Measurements from ENCODE around the gene BBS9. TPM values are rescaled to one million over a fixed set of nuclear protein-coding genes. Genes with fewer than 3 reads are reported as not detected.

Gene BBS9
- total and polyA plus RNA-seq, 7 donors = 2.4 to 36.6 (median 30.5) TPM

GRCh38 chr7:33556472-33556871 is 427.1 kb downstream of the BBS9 start:
- Histone ChIP-seq H3K9me3 (no peaks in the 10 kb centered on the region), H3K36me3 (no peaks in the 10 kb centered on the region), H3K4me3 (no peak overlapping the region), H3K27ac (no peak overlapping the region), H3K27me3 (no peaks in the 10 kb centered on the region), H3K4me1 (peaks cover 0 to 26% (median 17%) of the 10 kb centered on the region in 4 donors)
- no peak for TF ChIP-seq EP300 (IDR thresholded peaks at IDR 0.05)
- TF ChIP-seq CTCF (IDR thresholded peaks at IDR 0.05) = no peak
- TF ChIP-seq POLR2A (IDR thresholded peaks at IDR 0.05) = no peak
- TF ChIP-seq POLR2AphosphoS5 (IDR thresholded peaks at IDR 0.05) = no peak
- intact Hi-C loops (cut with DNase I) = no loop called here
- DNase-seq = no peak

DNA sequence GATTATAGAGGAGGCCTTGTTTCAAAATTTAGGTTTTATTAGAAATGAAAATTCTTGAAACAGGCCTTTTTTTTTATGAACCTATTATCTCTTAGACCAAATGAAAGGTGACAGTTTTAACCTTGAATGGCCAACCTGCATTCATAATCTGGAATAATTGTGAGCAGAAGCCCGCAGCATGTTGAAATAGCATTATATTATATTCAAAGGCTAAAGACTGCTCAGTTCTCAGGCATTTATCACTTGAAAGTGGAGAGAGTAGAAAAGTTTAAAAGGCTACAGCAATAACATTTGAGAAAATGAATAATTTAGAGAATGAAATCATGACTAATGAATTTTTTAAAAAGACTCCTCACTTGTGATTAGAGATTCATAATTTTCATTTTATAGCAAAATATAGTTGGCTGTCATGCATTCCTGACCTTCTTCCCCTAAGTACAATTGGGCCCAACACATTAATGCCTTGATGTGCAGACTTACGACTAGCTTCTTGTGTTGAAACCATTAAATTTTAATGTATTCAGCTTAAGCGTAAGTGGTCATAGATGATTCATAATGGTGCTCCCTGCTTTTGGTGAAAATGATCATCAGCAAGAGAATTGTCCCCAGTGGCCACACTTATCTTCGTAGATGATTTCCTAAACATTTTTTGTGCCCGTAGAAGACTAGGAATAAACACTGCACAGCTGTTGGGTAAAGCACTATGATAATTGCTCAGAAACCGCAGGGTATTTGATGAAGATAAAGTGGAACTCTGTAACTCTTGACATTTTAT is 429.4 kb downstream of the BBS9 start:
- no peak for TF ChIP-seq CTCF (IDR thresholded peaks at IDR 0.05)
- TF ChIP-seq POLR2AphosphoS5 (IDR thresholded peaks at IDR 0.05) = no peak
- TF ChIP-seq EP300 (IDR thresholded peaks at IDR 0.05) = no peak
- TF ChIP-seq POLR2A (IDR thresholded peaks at IDR 0.05) = no peak
- 87 to 94% methylated on average over 6 of the region's 6 CpGs for WGBS, 2 donors
- Histone ChIP-seq H3K36me3 (no peaks in the 10 kb centered on the region), H3K27me3 (no peaks in the 10 kb centered on the region), H3K9me3 (no peaks in the 10 kb centered on the region), H3K4me1 (peaks cover 0 to 24% (median 17%) of the 10 kb centered on the region in 4 donors), H3K27ac (no peak overlapping the region), H3K4me3 (no peak overlapping the region)
- intact Hi-C loops (cut with DNase I) = no loop called here
- no peak for DNase-seq

DNA sequence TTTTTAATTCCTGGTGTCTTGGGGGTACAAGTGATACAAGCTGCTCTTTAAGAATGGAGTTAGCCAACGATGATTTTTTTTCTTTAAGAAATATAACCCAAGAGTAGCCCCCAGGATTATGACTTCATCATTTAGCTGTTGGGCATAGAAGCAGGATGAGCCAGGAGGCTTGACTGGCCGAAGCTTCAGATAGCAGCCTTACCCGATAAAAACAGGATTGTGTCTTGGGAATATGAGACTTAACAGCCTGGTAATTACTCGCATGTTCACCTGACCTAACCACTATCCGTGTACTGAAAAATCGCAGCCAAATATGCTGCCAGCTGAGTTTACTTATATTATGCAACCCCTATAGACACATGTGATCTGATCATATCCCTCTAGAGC is 430.0 kb downstream of the BBS9 start:
- Histone ChIP-seq H3K4me3 (no peak overlapping the region), H3K36me3 (no peaks in the 10 kb centered on the region), H3K9me3 (no peaks in the 10 kb centered on the region), H3K27me3 (no peaks in the 10 kb centered on the region), H3K27ac (no peak overlapping the region), H3K4me1 (peaks cover 0 to 18% (median 11%) of the 10 kb centered on the region in 4 donors)
- 80 to 81% methylated on average over 6 of the region's 6 CpGs for WGBS, 2 donors
- intact Hi-C loops (cut with DNase I) = no loop called here
- no peak for DNase-seq
- TF ChIP-seq EP300 (IDR thresholded peaks at IDR 0.05) (no peak), POLR2A (IDR thresholded peaks at IDR 0.05) (no peak), POLR2AphosphoS5 (IDR thresholded peaks at IDR 0.05) (no peak), CTCF (IDR thresholded peaks at IDR 0.05) (no peak)

DNA sequence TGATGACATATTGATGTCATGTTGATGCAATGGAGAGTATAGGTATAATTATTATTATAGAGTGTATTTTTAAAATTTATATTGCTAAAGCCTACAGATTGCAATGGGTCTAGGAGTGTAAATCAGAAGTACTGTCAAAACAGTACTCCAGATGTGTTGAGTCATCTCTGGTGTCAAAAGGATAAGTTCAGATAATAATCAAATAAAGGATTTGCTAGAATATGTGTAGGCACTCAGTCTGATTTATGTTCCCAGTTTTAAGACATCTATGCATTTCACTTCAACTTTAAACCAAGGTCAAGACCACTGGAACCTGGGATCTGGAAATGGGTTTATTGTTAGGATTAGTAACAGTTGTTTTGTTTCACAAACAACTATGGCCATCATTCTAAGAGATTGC is 433.6 kb downstream of the BBS9 start:
- H3K27ac ChIP-seq = no peak overlapping the region
- intact Hi-C loops (cut with DNase I) = no loop called here
- H3K4me1 ChIP-seq = no peaks in the 10 kb centered on the region
- H3K4me3 ChIP-seq = no peak overlapping the region
- TF ChIP-seq EP300 (IDR thresholded peaks at IDR 0.05) (no peak), POLR2A (IDR thresholded peaks at IDR 0.05) (no peak), CTCF (IDR thresholded peaks at IDR 0.05) (no peak), POLR2AphosphoS5 (IDR thresholded peaks at IDR 0.05) (no peak)
- no peaks in the 10 kb centered on the region for H3K27me3 ChIP-seq
- no peaks in the 10 kb centered on the region for H3K9me3 ChIP-seq
- DNase-seq = no peak
- H3K36me3 ChIP-seq = no peaks in the 10 kb centered on the region

DNA sequence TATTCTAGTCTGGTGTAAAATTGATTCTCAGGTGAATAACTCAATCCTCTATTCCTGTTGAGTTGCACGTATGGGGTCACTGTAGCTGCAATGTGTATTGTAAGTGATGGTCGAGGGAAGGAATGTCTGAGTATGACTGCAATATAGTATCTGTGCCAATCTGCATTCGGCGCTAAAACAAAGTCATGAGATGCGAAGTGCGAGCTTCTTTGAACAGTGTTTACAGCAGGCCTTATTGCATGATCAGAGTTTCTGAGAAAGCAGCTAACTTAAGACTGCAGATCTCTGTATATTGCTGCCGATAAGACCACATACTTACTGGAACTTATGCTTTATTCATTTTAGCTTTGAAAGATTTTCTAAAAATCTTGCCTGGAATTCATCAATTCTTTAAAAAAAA is 434.3 kb downstream of the BBS9 start:
- Histone ChIP-seq H3K27me3 (no peaks in the 10 kb centered on the region), H3K9me3 (no peaks in the 10 kb centered on the region), H3K4me1 (no peaks in the 10 kb centered on the region), H3K4me3 (no peak overlapping the region), H3K36me3 (no peaks in the 10 kb centered on the region), H3K27ac (no peak overlapping the region)
- WGBS, 2 donors = 83 to 85% methylated on average over 7 of the region's 7 CpGs
- intact Hi-C loops (cut with DNase I) = no loop called here
- no peak for DNase-seq
- TF ChIP-seq CTCF (IDR thresholded peaks at IDR 0.05) = no peak
- no peak for TF ChIP-seq POLR2AphosphoS5 (IDR thresholded peaks at IDR 0.05)
- TF ChIP-seq POLR2A (IDR thresholded peaks at IDR 0.05) = no peak
- no peak for TF ChIP-seq EP300 (IDR thresholded peaks at IDR 0.05)
